ENCODE data around the gene MRC1.
A peak's percentile ranks its signal among the peaks of the same experiment; 100 is the strongest.

Gene MRC1

GRCh38 chr10:17780727-17781126, 28.4 kb upstream of the MRC1 start:
- Histone ChIP-seq H3K27me3 (no peaks in the 10 kb centered on the region), H3K36me3 (peaks cover 0 to 25% (median 0%) of the 10 kb centered on the region in 11 experiments; a peak in 3 of 22 replicates), H3K9me3 (replicated peaks in 1 of 11) (0 out of 22 replicates have a peak, but pooled peaks cover 0 to 5% (median 0%) of the 10 kb centered on the region in 11 experiments), H4K20me1 (no peaks in the 10 kb centered on the region), H3K27ac (no peak overlapping the region), H3K4me1 (peaks cover 6 to 78% (median 22%) of the 10 kb centered on the region in 10 experiments; a peak in 14 of 20 replicates), H3K4me2 (peak overlapping the region in 3 of 11 experiments; percentile 36 to 79 (median 64); a peak in 5 of 22 replicates), H3K9ac (no peak overlapping the region), H3K4me3 (no peak overlapping the region)
- no peak for TF ChIP-seq Cebpa-rat (IDR thresholded peaks at IDR 0.05)

- H3K27ac ChIP-seq, result no peak overlapping the region
- no peak for TF ChIP-seq Cebpa-rat (IDR thresholded peaks at IDR 0.05)
- 0 out of 22 replicates have a peak, but pooled peaks cover 0 to 5% (median 0%) of the 10 kb centered on the region in 11 experiments for H3K9me3 ChIP-seq (replicated peaks in 1 of 11)
- no peaks in the 10 kb centered on the region for H4K20me1 ChIP-seq
- H3K4me3 ChIP-seq, result no peak overlapping the region
- peak overlapping the region in 2 of 11 experiments; percentile 22 to 56; a peak in 2 of 22 replicates for H3K4me2 ChIP-seq
- no peaks in the 10 kb centered on the region for H3K27me3 ChIP-seq
- peaks cover 6 to 90% (median 24%) of the 10 kb centered on the region in 10 experiments; a peak in 14 of 20 replicates for H3K4me1 ChIP-seq
- peaks cover 0 to 20% (median 0%) of the 10 kb centered on the region in 11 experiments; a peak in 3 of 22 replicates for H3K36me3 ChIP-seq
- no peak overlapping the region for H3K9ac ChIP-seq
These were observed 27.3 kb upstream of the MRC1 start for GRCh38 chr10:17781856-17782255.

GRCh38 chr10:17782921-17783665, 26.1 kb upstream of the MRC1 start:
- Histone ChIP-seq H3K27ac (peak overlapping the region in 4 of 11 experiments; percentile 13 to 95 (median 85); a peak in 5 of 22 replicates), H3K9ac (no peak overlapping the region)
- no peak for TF ChIP-seq Cebpa-rat (IDR thresholded peaks at IDR 0.05)

GRCh38 chr10:17783751-17784150, 25.4 kb upstream of the MRC1 start:
- no peak for TF ChIP-seq Cebpa-rat (IDR thresholded peaks at IDR 0.05)
- H3K27me3 ChIP-seq, result no peaks in the 10 kb centered on the region

More at GRCh38 chr10:17782921-17783665, 26.1 kb upstream of the MRC1 start:
- 0 out of 22 replicates have a peak, but pooled peaks cover 0 to 5% (median 0%) of the 10 kb centered on the region in 11 experiments for H3K9me3 ChIP-seq (replicated peaks in 1 of 11)
- peak overlapping the region in 5 of 11 experiments; percentile 24 to 91 (median 79); a peak in 8 of 22 replicates for H3K4me2 ChIP-seq
- H3K4me1 ChIP-seq, result peaks cover 6 to 92% (median 24%) of the 10 kb centered on the region in 10 experiments; a peak in 14 of 20 replicates
- H3K27me3 ChIP-seq, result no peaks in the 10 kb centered on the region
- H3K4me3 ChIP-seq, result no peak overlapping the region
- H3K36me3 ChIP-seq, result peaks cover 0 to 15% (median 0%) of the 10 kb centered on the region in 11 experiments; a peak in 2 of 22 replicates
- no peaks in the 10 kb centered on the region for H4K20me1 ChIP-seq

GRCh38 chr10:17784688-17785087, 24.5 kb upstream of the MRC1 start:
- no peak for TF ChIP-seq Cebpa-rat (IDR thresholded peaks at IDR 0.05)
- Histone ChIP-seq H3K36me3 (0 out of 22 replicates have a peak, but pooled peaks cover 0 to 6% (median 0%) of the 10 kb centered on the region in 11 experiments), H3K4me1 (peaks cover 6 to 97% (median 24%) of the 10 kb centered on the region in 10 experiments; a peak in 14 of 20 replicates), H4K20me1 (no peaks in the 10 kb centered on the region), H3K27me3 (no peaks in the 10 kb centered on the region), H3K4me2 (peak overlapping the region in 9 of 11 experiments; percentile 3 to 91 (median 52); a peak in 12 of 22 replicates), H3K4me3 (no peak overlapping the region), H3K9ac (peak overlapping the region in 3 of 11 experiments; percentile 65 to 76 (median 74); a peak in 5 of 22 replicates), H3K9me3 (replicated peaks in 1 of 11) (0 out of 22 replicates have a peak, but pooled peaks cover 0 to 5% (median 0%) of the 10 kb centered on the region in 11 experiments), H3K27ac (peak overlapping the region in 4 of 11 experiments; percentile 29 to 95 (median 85); a peak in 7 of 22 replicates)

More at GRCh38 chr10:17783751-17784150, 25.4 kb upstream of the MRC1 start:
- Histone ChIP-seq H3K4me3 (no peak overlapping the region), H3K9ac (no peak overlapping the region), H3K4me1 (peaks cover 6 to 97% (median 24%) of the 10 kb centered on the region in 10 experiments; a peak in 14 of 20 replicates), H3K36me3 (peaks cover 0 to 12% (median 0%) of the 10 kb centered on the region in 11 experiments; a peak in 2 of 22 replicates), H3K27ac (peak overlapping the region in 3 of 11 experiments; percentile 84 to 95 (median 86); a peak in 5 of 22 replicates), H3K9me3 (replicated peaks in 1 of 11) (0 out of 22 replicates have a peak, but pooled peaks cover 0 to 5% (median 0%) of the 10 kb centered on the region in 11 experiments), H4K20me1 (no peaks in the 10 kb centered on the region), H3K4me2 (peak overlapping the region in 5 of 11 experiments; percentile 24 to 91 (median 79); a peak in 9 of 22 replicates)

- H3K4me3 ChIP-seq, result no peak overlapping the region
- H3K9me3 ChIP-seq (replicated peaks in 1 of 11), result 0 out of 22 replicates have a peak, but pooled peaks cover 0 to 5% (median 0%) of the 10 kb centered on the region in 11 experiments
- H3K9ac ChIP-seq, result peak overlapping the region in 3 of 11 experiments; percentile 65 to 76 (median 74); a peak in 6 of 22 replicates
- peak in 1 of 11 experiments; percentile 47; a peak in 2 of 22 replicates for TF ChIP-seq Cebpa-rat (IDR thresholded peaks at IDR 0.05)
- H4K20me1 ChIP-seq, result no peaks in the 10 kb centered on the region
- peaks cover 6 to 97% (median 24%) of the 10 kb centered on the region in 10 experiments; a peak in 14 of 20 replicates for H3K4me1 ChIP-seq
- H3K36me3 ChIP-seq, result 0 out of 22 replicates have a peak, but pooled peaks cover 0 to 5% (median 0%) of the 10 kb centered on the region in 11 experiments
- H3K27ac ChIP-seq, result peak overlapping the region in 4 of 11 experiments; percentile 37 to 95 (median 85); a peak in 7 of 22 replicates
- peak overlapping the region in 9 of 11 experiments; percentile 3 to 91 (median 52); a peak in 12 of 22 replicates for H3K4me2 ChIP-seq
- H3K27me3 ChIP-seq, result no peaks in the 10 kb centered on the region
These were observed 23.7 kb upstream of the MRC1 start for GRCh38 chr10:17785276-17785930.

- Histone ChIP-seq H3K4me3 (no peak overlapping the region), H3K36me3 (no peaks in the 10 kb centered on the region), H3K4me2 (peak overlapping the region in 3 of 11 experiments; percentile 79 to 91 (median 90); a peak in 6 of 22 replicates), H3K27me3 (no peaks in the 10 kb centered on the region), H3K9me3 (replicated peaks in 1 of 11) (no peaks in the 10 kb centered on the region), H3K4me1 (peaks cover 6 to 97% (median 27%) of the 10 kb centered on the region in 10 experiments; a peak in 14 of 20 replicates), H3K9ac (peak overlapping the region in 1 of 11 experiments; percentile 74; a peak in 1 of 22 replicates), H3K27ac (peak overlapping the region in 3 of 11 experiments; percentile 84 to 95 (median 86); a peak in 3 of 22 replicates), H4K20me1 (no peaks in the 10 kb centered on the region)
- TF ChIP-seq Cebpa-rat (IDR thresholded peaks at IDR 0.05), result no peak
These were observed 21.8 kb upstream of the MRC1 start for GRCh38 chr10:17787087-17787961.
